OCI-LY3 (cell line): ENCODE results near the gene ZNF518B.

Experiments used
- H2AFZ ChIP-seq: fragments of 200-600, 300-600 bp; shearing (Covaris generic); 2 replicates; pipeline ENCODE4 v1.6.0; 2014; ENCODE audit warnings: antibody characterized with exemption, low read depth, low read length
- H3K27ac ChIP-seq: fragments of 200-600, 300-600 bp; sonication (generic); 2 replicates; pipeline ENCODE4 v1.5.1; 2014; ENCODE audit warnings: mild to moderate bottlenecking, low read length, moderate library complexity, mixed read lengths
- H3K27me3 ChIP-seq: fragments of 200-600, 300-600 bp; sonication (generic); 2 replicates; pipeline ENCODE4 v1.6.1; 2014; ENCODE audit warnings: low read depth, low read length, mixed read lengths
- H3K36me3 ChIP-seq: fragments of 200-600, 300-600 bp; sonication (generic); replicated peaks from 2 replicates; pipeline ENCODE3; 2014; ENCODE audit warnings: low read depth, low read length, mixed read lengths
- H3K4me1 ChIP-seq: fragments of 300-600, 200-600 bp; sonication (generic); 2 replicates; pipeline ENCODE4 v1.6.1; 2014; ENCODE audit warnings: low read length, mixed read lengths
- H3K4me2 ChIP-seq: fragments of 200-600, 300-600 bp; sonication (generic); 2 replicates; pipeline ENCODE4 v1.6.1; 2014; ENCODE audit warnings: low read length, mixed read lengths
- H3K4me3 ChIP-seq: fragments of 300-600, 200-600 bp; sonication (generic); 2 replicates; pipeline ENCODE4 v1.5.1; 2014; ENCODE audit warnings: antibody characterized with exemption, mild to moderate bottlenecking, low read length, moderate library complexity
- H3K79me2 ChIP-seq: fragments of 300-600, 200-600 bp; shearing (Covaris generic); 2 replicates; pipeline ENCODE4 v1.6.1; 2014; ENCODE audit warnings: mild to moderate bottlenecking, low read length, mixed read lengths
- H3K9ac ChIP-seq: fragments of 300-600, 200-600 bp; shearing (Covaris generic); 2 replicates; pipeline ENCODE4 v1.6.0; 2014; ENCODE audit warnings: mild to moderate bottlenecking, low read length, moderate library complexity
- H3K9me3 ChIP-seq: fragments of 200-600, 300-600 bp; shearing (Covaris generic); 2 replicates; pipeline ENCODE4 v1.6.1; 2014; ENCODE audit warnings: low read length, mixed read lengths; ENCODE audit not compliant: insufficient read depth
- H4K20me1 ChIP-seq: fragments of 200-600, 300-600 bp; sonication (generic); 2 replicates; pipeline ENCODE4 v1.6.1; 2016; ENCODE audit warnings: low read length, mixed read lengths; ENCODE audit not compliant: insufficient read depth
- CTCF ChIP-seq: fragments of 200-600, 300-600 bp; sonication (generic); IDR thresholded peaks from 2 replicates; pipeline ENCODE4 v1.5.1; 2014; ENCODE audit warnings: antibody characterized with exemption, low read length, low read depth
- EZH2phosphoT487 ChIP-seq: fragments of 200-600 bp; shearing (Covaris generic); IDR thresholded peaks from 2 replicates; pipeline ENCODE4 v1.6.1; 2018; ENCODE audit warnings: antibody characterized with exemption, mixed run types, low read depth

ZNF518B gene

GRCh38 chr4:10455133-10455532 is 2.1 kb downstream of the ZNF518B start:
- H3K79me2 ChIP-seq = no peaks in the 10 kb centered on the region
- no peak overlapping the region for H2AFZ ChIP-seq
- no peaks in the 10 kb centered on the region for H4K20me1 ChIP-seq
- no peak overlapping the region for H3K9ac ChIP-seq
- H3K27me3 ChIP-seq = no peaks in the 10 kb centered on the region
- no peak overlapping the region for H3K27ac ChIP-seq
- H3K4me3 ChIP-seq = no peak overlapping the region
- H3K4me2 ChIP-seq = no peak overlapping the region
- H3K9me3 ChIP-seq = no peaks in the 10 kb centered on the region
- no peaks in the 10 kb centered on the region for H3K4me1 ChIP-seq
- H3K36me3 ChIP-seq = no peaks in the 10 kb centered on the region
- no peak for TF ChIP-seq EZH2phosphoT487
- TF ChIP-seq CTCF = no peak

GRCh38 chr4:10454726-10455125 is 2.5 kb downstream of the ZNF518B start:
- Histone ChIP-seq H3K27me3 (no peaks in the 10 kb centered on the region), H3K4me1 (no peaks in the 10 kb centered on the region), H4K20me1 (no peaks in the 10 kb centered on the region), H3K4me3 (no peak overlapping the region), H3K9me3 (no peaks in the 10 kb centered on the region), H3K27ac (no peak overlapping the region), H3K4me2 (no peak overlapping the region), H3K79me2 (no peaks in the 10 kb centered on the region), H3K36me3 (no peaks in the 10 kb centered on the region), H3K9ac (no peak overlapping the region), H2AFZ (no peak overlapping the region)
- TF ChIP-seq EZH2phosphoT487 (no peak), CTCF (no peak)

GRCh38 chr4:10454121-10454520 is 3.1 kb downstream of the ZNF518B start:
- no peaks in the 10 kb centered on the region for H3K9me3 ChIP-seq
- no peaks in the 10 kb centered on the region for H3K36me3 ChIP-seq
- no peaks in the 10 kb centered on the region for H3K27me3 ChIP-seq
- no peaks in the 10 kb centered on the region for H3K79me2 ChIP-seq
- TF ChIP-seq CTCF (no peak), EZH2phosphoT487 (no peak)
- no peak overlapping the region for H3K9ac ChIP-seq
- H3K4me1 ChIP-seq = no peaks in the 10 kb centered on the region
- H3K4me2 ChIP-seq = no peak overlapping the region
- no peak overlapping the region for H3K27ac ChIP-seq
- H2AFZ ChIP-seq = no peak overlapping the region
- no peak overlapping the region for H3K4me3 ChIP-seq
- H4K20me1 ChIP-seq = no peaks in the 10 kb centered on the region

- Histone ChIP-seq H3K27me3 (no peaks in the 10 kb centered on the region), H3K27ac (no peak overlapping the region), H4K20me1 (no peaks in the 10 kb centered on the region), H3K36me3 (no peaks in the 10 kb centered on the region), H3K9me3 (no peaks in the 10 kb centered on the region), H2AFZ (no peak overlapping the region), H3K4me2 (no peak overlapping the region), H3K4me1 (no peaks in the 10 kb centered on the region), H3K79me2 (no peaks in the 10 kb centered on the region), H3K9ac (no peak overlapping the region), H3K4me3 (no peak overlapping the region)
- TF ChIP-seq CTCF (no peak), EZH2phosphoT487 (no peak)
Measured at GRCh38 chr4:10448991-10449390, 8.2 kb downstream of the ZNF518B start.
